Measurements from ENCODE around the gene HOXB4. TPM values are rescaled to one million over a fixed set of nuclear protein-coding genes. Genes with fewer than 3 reads are reported as not detected.

HOXB4 gene
- 1 to 10 TPM; 1.6 to 8.7 (median 3.4) TPM for total RNA-seq

DNA sequence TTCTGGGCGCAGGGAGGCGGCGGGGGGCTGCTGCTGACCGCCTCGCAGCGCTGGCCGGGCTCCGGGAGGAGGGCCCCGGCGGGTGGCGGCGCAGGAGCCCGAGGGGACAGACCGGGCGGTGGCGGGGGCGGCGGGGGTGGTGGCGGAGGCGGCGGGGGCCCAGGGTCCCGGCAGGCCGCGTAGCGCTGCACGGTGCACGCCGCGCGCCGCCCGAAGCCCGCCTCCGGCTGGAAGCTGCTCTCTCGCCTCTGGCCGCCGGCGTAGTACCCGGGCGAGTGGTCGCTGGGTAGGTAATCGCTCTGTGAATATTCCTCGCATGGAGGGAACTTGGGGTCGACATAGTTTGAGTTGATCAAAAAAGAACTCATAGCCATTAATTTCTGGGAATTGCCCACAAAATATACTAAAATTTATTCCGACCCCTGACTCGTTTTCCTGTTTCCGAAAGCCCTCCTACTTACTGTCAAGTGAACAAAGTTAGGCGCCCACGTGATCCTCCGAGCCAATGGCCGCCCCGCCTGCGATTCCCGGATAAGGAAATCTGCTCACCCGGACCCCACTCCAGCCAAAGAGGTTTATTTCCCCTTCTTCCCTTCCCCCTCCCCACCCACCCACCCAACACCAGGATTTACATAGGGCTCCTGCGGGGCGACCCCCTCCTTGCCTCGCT lies at the start of gene HOXB4:
HOXB4 (minus strand) TSS at position 405 of the 670 bp plus-strand sequence; CDS start at position 374, 31 bp downstream.
- TF ChIP-seq CTCF (IDR thresholded peaks at IDR 0.05), result no peak
- peak; percentile 69 for DNase-seq (ENCODE audit: low spot score)
- ATAC-seq (ENCODE audit: low FRiP score), result no peak

- ATAC-seq (ENCODE audit: low FRiP score) (no peak), DNase-seq (ENCODE audit: low spot score) (no peak)
- no peak for TF ChIP-seq CTCF (IDR thresholded peaks at IDR 0.05)
Measured at GRCh38 chr17:48627118-48627597, 49.0 kb upstream of the HOXB4 start.

DNA sequence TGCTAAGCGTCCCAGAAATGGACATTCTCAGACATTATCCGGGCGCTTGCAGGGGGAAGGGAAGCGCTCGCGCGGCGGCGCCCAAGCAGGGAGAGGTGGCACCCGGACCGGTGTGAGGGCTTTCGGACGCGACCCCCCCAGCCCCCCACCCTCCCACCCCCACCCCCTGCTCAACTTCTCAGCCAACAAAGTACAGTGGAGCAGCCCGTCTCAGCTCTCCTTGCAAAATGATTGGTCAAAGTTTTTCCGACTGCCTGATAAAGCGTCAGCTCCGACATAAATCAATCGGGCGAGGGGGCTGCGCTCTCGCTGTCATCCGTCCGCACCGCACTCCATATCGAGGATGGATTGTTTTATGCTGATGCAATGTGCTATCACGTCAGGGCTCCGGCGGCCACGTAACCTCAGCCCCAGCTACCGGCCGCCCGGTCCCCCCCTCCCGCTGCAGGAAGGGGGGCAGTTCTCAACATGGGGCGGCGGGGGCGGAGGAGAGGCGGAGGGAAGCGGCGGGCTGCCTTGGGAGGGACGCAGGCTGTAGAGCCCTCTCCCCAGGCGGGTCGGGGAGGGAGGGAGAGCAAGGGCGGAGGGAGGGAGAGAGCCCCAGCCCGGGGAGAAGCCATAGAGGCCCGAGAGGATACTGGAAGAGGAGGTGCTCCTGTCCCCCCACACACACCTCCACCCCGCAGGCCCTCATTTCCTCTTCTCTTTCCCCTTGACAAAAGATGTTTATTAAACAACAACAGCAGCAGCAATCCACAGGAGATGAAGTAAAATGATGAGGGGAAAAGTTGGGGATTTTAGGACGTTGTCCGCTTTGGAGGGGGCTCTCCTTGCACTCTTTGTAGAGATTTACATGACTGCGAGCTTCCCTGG lies 48.3 kb upstream of the HOXB4 start, which contains the start of gene HOXB9:
HOXB9 (minus strand) TSS at position 114 of the 873 bp plus-strand sequence; CDS start at position 25, 89 bp downstream.
- peak; percentile 63 for ATAC-seq (ENCODE audit: low FRiP score)

DNA sequence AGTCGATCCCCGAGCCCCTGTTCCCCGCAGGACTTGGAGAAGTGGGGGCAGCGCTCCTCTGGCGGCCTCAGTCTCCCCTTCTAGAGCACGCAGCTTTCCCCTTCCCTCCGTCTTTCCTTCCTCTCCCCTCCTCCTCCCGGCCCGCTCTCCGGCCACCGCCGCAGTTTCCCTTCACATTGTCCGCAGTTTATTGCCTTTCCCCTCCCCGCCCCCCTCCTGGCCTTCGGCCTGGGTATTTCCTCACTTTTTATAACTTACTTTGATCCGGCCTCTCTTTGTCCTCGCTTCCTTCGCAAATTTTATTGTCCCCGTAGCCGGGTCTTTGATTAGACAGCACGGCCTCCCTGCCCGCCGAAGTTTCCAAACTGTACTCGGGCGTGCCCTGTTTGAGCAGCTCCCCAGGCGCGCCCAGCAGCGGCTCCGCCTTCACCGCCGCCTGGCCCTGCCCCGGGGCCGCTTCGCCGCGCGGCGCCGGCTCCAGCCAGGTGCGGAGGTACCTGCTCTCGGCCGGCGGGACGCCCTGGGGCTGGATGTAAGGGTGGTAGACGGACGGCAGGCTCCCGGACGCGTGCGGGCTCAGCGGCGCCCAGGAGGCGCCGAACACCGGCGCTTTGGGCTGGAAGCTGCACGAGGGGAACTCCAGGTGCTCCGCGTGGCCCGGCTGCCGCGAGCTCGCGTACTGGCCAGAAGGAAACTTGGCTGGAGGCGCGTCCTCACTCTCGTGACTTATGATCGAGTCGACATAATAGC lies 47.5 kb upstream of the HOXB4 start:
- no peak for DNase-seq (ENCODE audit: low spot score)
- ATAC-seq (ENCODE audit: low FRiP score), result no peak
- no peak for TF ChIP-seq CTCF (IDR thresholded peaks at IDR 0.05)

More for the DNA sequence above, 48.3 kb upstream of the HOXB4 start, which contains the start of gene HOXB9:
- no peak for TF ChIP-seq CTCF (IDR thresholded peaks at IDR 0.05)
- peak; percentile 48 for DNase-seq (ENCODE audit: low spot score)

DNA sequence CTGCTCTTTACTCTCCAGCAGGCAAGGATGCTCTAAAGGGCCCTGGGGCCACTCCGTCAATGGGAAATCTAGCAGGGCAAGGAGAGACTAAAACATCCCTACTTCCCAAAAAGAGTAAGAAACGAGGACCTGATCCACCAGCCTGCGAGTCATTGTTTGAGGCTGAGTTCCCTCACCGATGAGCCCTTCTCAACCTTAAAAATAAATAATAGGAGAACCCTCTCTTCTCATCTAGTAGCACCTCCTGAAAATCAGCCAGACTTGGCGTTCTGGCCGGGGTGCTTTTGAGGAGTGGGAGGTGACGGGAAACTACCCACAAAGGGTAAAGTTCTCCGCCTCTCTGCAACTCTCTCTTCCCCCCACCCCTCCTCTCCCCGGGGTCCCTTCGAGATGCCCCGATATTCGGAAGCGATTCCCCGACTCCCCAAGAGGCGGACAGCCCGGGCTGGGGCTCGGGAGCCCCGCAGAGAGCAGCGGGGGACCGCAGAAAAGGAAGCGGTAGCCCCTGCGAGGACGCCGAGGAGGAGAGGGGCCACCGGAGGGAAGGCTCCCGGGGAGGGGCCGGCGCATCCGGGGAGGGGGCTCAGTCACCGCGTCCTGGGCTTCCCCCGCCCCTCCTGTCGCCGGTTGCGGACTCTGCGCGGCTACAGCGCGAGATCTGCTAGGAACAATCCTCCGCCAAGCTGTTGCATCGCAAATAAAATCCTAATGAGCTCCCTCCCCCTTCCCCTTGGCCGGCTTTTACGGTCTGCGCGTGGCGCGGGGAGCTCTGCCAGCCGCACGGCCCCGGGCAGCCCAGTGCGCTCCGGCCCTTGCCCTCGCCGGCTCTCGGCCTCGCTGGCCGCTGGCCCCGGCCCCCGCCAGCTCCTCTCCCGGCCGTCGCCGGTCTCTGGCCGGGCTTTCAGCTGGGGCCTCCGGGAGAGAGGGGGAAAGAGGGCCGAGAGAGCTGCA lies 46.7 kb upstream of the HOXB4 start:
- peak; percentile 43 for ATAC-seq (ENCODE audit: low FRiP score)
- no peak for TF ChIP-seq CTCF (IDR thresholded peaks at IDR 0.05)
- no peak for DNase-seq (ENCODE audit: low spot score)

- no peak for ATAC-seq (ENCODE audit: low FRiP score)
- DNase-seq (ENCODE audit: low spot score), result no peak
- TF ChIP-seq CTCF (IDR thresholded peaks at IDR 0.05), result no peak
Measured at GRCh38 chr17:48624118-48624517, 46.0 kb upstream of the HOXB4 start.
